ENCODE data around the gene CPNE5. TPM values are rescaled to one million over a fixed set of nuclear protein-coding genes. Genes with fewer than 3 reads are reported as not detected.

CPNE5 gene
- polyA plus RNA-seq, 1 donor (not counting 4 experiments of a cell fraction or from before 2014, with no cell fraction given) = 0.05 TPM

- no peak overlapping the region for H3K27ac ChIP-seq (ENCODE audit: control insufficient read depth, insufficient read depth, low read length)
- H3K4me3 ChIP-seq (ENCODE audit: control insufficient read depth in 2 of 3, extremely low read depth in 1 of 3, insufficient read depth in 2 of 3, low read depth in 1 of 3, low read length in 3 of 3) = no peak overlapping the region
- no peaks in the 10 kb centered on the region for H4K20me1 ChIP-seq (ENCODE audit: control insufficient read depth, extremely low read depth, insufficient read depth, low read length)
- H3K36me3 ChIP-seq (ENCODE audit: control insufficient read depth in 2 of 2, extremely low read depth in 1 of 2, insufficient read depth in 2 of 2, low read length in 2 of 2) = peaks cover 7 to 16% of the 10 kb centered on the region in 2 experiments
- dilution Hi-C loops (cut with MboI; ENCODE audit: extremely low pct_ligation_motif_present, low sequenced_read_pairs) = no loop called here
- no peaks in the 10 kb centered on the region for H3K9me3 ChIP-seq (ENCODE audit: control insufficient read depth, low read depth, low read length)
- TF ChIP-seq CTCF (optimal IDR thresholded peaks at IDR 0.05 in 1 of 3, IDR thresholded peaks at IDR 0.05 in 1 of 3, conservative IDR thresholded peaks at IDR 0.05 in 1 of 3; ENCODE audit: extremely low read depth in 1 of 3, insufficient read depth in 2 of 3, low read length in 3 of 3) = no peak
- no peak for TF ChIP-seq EZH2 (IDR thresholded peaks at IDR 0.05; ENCODE audit: low read length)
- H3K4me1 ChIP-seq (ENCODE audit: control insufficient read depth, extremely low read depth, insufficient read depth, low read length) = peaks cover 17% of the 10 kb centered on the region
- H3K9me1 ChIP-seq (ENCODE audit: control insufficient read depth, extremely low read depth, insufficient read depth, low read length) = no peaks in the 10 kb centered on the region
- H3K9ac ChIP-seq (ENCODE audit: control insufficient read depth, extremely low read depth, insufficient read depth, low read length) = no peak overlapping the region
- H2AFZ ChIP-seq (ENCODE audit: control insufficient read depth, low read length) = no peak overlapping the region
- no peaks in the 10 kb centered on the region for H3K27me3 ChIP-seq (ENCODE audit: control insufficient read depth, extremely low read depth, insufficient read depth, low read length)
- no peak for DNase-seq (ENCODE audit: low read depth, low spot score)
- FAIRE-seq = no peak
- H3K79me2 ChIP-seq (ENCODE audit: control insufficient read depth, insufficient read depth, low read length) = peaks cover 21% of the 10 kb centered on the region
- H3K4me2 ChIP-seq (ENCODE audit: control insufficient read depth, extremely low read depth, insufficient read depth, low read depth, low read length) = no peak overlapping the region
Measured at GRCh38 chr6:36858407-36858981, 19.2 kb upstream of the CPNE5 start.

GRCh38 chr6:36857325-36857724 is 18.1 kb upstream of the CPNE5 start:
- Histone ChIP-seq H3K4me2 (ENCODE audit: control insufficient read depth, extremely low read depth, insufficient read depth, low read depth, low read length) (no peak overlapping the region), H3K79me2 (ENCODE audit: control insufficient read depth, insufficient read depth, low read length) (peaks cover 17% of the 10 kb centered on the region), H2AFZ (ENCODE audit: control insufficient read depth, low read length) (no peak overlapping the region), H3K4me1 (ENCODE audit: control insufficient read depth, extremely low read depth, insufficient read depth, low read length) (peaks cover 18% of the 10 kb centered on the region), H3K36me3 (ENCODE audit: control insufficient read depth in 2 of 2, extremely low read depth in 1 of 2, insufficient read depth in 2 of 2, low read length in 2 of 2) (peaks cover 7 to 19% of the 10 kb centered on the region in 2 experiments), H3K27me3 (ENCODE audit: control insufficient read depth, extremely low read depth, insufficient read depth, low read length) (no peaks in the 10 kb centered on the region), H3K27ac (ENCODE audit: control insufficient read depth, insufficient read depth, low read length) (no peak overlapping the region), H3K4me3 (ENCODE audit: control insufficient read depth in 2 of 3, extremely low read depth in 1 of 3, insufficient read depth in 2 of 3, low read depth in 1 of 3, low read length in 3 of 3) (no peak overlapping the region), H4K20me1 (ENCODE audit: control insufficient read depth, extremely low read depth, insufficient read depth, low read length) (no peaks in the 10 kb centered on the region), H3K9me3 (ENCODE audit: control insufficient read depth, low read depth, low read length) (no peaks in the 10 kb centered on the region), H3K9me1 (ENCODE audit: control insufficient read depth, extremely low read depth, insufficient read depth, low read length) (no peaks in the 10 kb centered on the region), H3K9ac (ENCODE audit: control insufficient read depth, extremely low read depth, insufficient read depth, low read length) (no peak overlapping the region)
- DNase-seq (ENCODE audit: low read depth, low spot score) (no peak), FAIRE-seq (no peak)
- TF ChIP-seq CTCF (optimal IDR thresholded peaks at IDR 0.05 in 1 of 3, IDR thresholded peaks at IDR 0.05 in 1 of 3, conservative IDR thresholded peaks at IDR 0.05 in 1 of 3; ENCODE audit: extremely low read depth in 1 of 3, insufficient read depth in 2 of 3, low read length in 3 of 3) (no peak), EZH2 (IDR thresholded peaks at IDR 0.05; ENCODE audit: low read length) (no peak)
- dilution Hi-C loops (cut with MboI; ENCODE audit: extremely low pct_ligation_motif_present, low sequenced_read_pairs) = no loop called here

Data from keratinocyte (primary cell).